Measurements from ENCODE around the gene KAZN.

Gene KAZN

GRCh38 chr1:15075175-15075574 lies 476.7 kb downstream of the KAZN start:
- TF ChIP-seq CTCF (IDR thresholded peaks at IDR 0.05; ENCODE audit: low read length) (no peak), EZH2 (IDR thresholded peaks at IDR 0.05; ENCODE audit: borderline replicate concordance, low read length) (no peak)
- H2AFZ ChIP-seq (ENCODE audit: low read length), result no peak overlapping the region
- no peak overlapping the region for H3K4me3 ChIP-seq (ENCODE audit: low read depth, low read length, poor library complexity, severe bottlenecking)
- H3K9me3 ChIP-seq (ENCODE audit: low read length), result no peaks in the 10 kb centered on the region
- H3K79me2 ChIP-seq (ENCODE audit: insufficient read depth, low read length), result no peaks in the 10 kb centered on the region
- H3F3A ChIP-seq (ENCODE audit: insufficient read depth, low read length), result no peaks in the 10 kb centered on the region
- H3K27ac ChIP-seq (ENCODE audit: low read depth, low read length, poor library complexity, severe bottlenecking), result no peak overlapping the region
- H4K20me1 ChIP-seq (ENCODE audit: insufficient read depth, low read length), result no peaks in the 10 kb centered on the region
- no peaks in the 10 kb centered on the region for H3K9me2 ChIP-seq (ENCODE audit: low read depth, low read length)
- H3K36me3 ChIP-seq (ENCODE audit: insufficient read depth, low read length), result no peaks in the 10 kb centered on the region
- no peaks in the 10 kb centered on the region for H3K27me3 ChIP-seq (ENCODE audit: insufficient read depth, low read length)
- no peak overlapping the region for H3K9ac ChIP-seq (ENCODE audit: low read length)
- H3K4me1 ChIP-seq (ENCODE audit: insufficient read depth, low read length, severe bottlenecking), result no peaks in the 10 kb centered on the region
- H3K4me2 ChIP-seq (ENCODE audit: low read length), result no peak overlapping the region

DNA sequence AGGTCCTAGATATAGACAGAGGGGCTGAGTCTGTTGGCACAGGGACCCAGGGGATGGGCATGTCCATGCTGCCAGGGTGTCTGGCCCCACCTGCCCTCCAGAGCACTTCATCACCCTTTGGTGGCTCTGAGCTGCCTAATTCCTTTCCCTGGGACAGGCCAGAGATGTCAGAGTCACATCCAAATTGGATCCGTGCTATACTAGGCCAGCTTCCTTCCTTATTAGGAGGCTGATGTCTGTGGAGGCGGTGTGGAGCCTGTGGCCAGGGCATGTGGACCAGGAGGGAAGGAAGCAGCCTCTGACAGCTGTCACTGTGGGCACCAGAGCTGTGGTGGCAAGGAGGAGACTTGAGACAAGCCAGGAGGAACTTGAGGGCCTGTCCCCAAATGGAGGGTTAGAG lies 477.3 kb downstream of the KAZN start:
- Histone ChIP-seq H3K79me2 (ENCODE audit: insufficient read depth, low read length) (no peaks in the 10 kb centered on the region), H3K4me3 (ENCODE audit: low read depth, low read length, poor library complexity, severe bottlenecking) (no peak overlapping the region), H4K20me1 (ENCODE audit: insufficient read depth, low read length) (no peaks in the 10 kb centered on the region), H3K4me1 (ENCODE audit: insufficient read depth, low read length, severe bottlenecking) (no peaks in the 10 kb centered on the region), H3K9me2 (ENCODE audit: low read depth, low read length) (no peaks in the 10 kb centered on the region), H3K36me3 (ENCODE audit: insufficient read depth, low read length) (no peaks in the 10 kb centered on the region), H3K9me3 (ENCODE audit: low read length) (no peaks in the 10 kb centered on the region), H3K27me3 (ENCODE audit: insufficient read depth, low read length) (no peaks in the 10 kb centered on the region), H2AFZ (ENCODE audit: low read length) (no peak overlapping the region), H3K27ac (ENCODE audit: low read depth, low read length, poor library complexity, severe bottlenecking) (no peak overlapping the region), H3F3A (ENCODE audit: insufficient read depth, low read length) (no peaks in the 10 kb centered on the region), H3K4me2 (ENCODE audit: low read length) (no peak overlapping the region), H3K9ac (ENCODE audit: low read length) (no peak overlapping the region)
- TF ChIP-seq EZH2 (IDR thresholded peaks at IDR 0.05; ENCODE audit: borderline replicate concordance, low read length) (no peak), CTCF (IDR thresholded peaks at IDR 0.05; ENCODE audit: low read length) (no peak)

GRCh38 chr1:15076807-15077206 lies 478.3 kb downstream of the KAZN start:
- Histone ChIP-seq H3K9me2 (ENCODE audit: low read depth, low read length) (no peaks in the 10 kb centered on the region), H3K36me3 (ENCODE audit: insufficient read depth, low read length) (no peaks in the 10 kb centered on the region), H3F3A (ENCODE audit: insufficient read depth, low read length) (no peaks in the 10 kb centered on the region), H2AFZ (ENCODE audit: low read length) (no peak overlapping the region), H3K9me3 (ENCODE audit: low read length) (no peaks in the 10 kb centered on the region), H3K27ac (ENCODE audit: low read depth, low read length, poor library complexity, severe bottlenecking) (no peak overlapping the region), H3K9ac (ENCODE audit: low read length) (no peak overlapping the region), H4K20me1 (ENCODE audit: insufficient read depth, low read length) (no peaks in the 10 kb centered on the region), H3K4me3 (ENCODE audit: low read depth, low read length, poor library complexity, severe bottlenecking) (no peak overlapping the region), H3K4me1 (ENCODE audit: insufficient read depth, low read length, severe bottlenecking) (no peaks in the 10 kb centered on the region), H3K27me3 (ENCODE audit: insufficient read depth, low read length) (no peaks in the 10 kb centered on the region), H3K79me2 (ENCODE audit: insufficient read depth, low read length) (no peaks in the 10 kb centered on the region), H3K4me2 (ENCODE audit: low read length) (no peak overlapping the region)
- no peak for TF ChIP-seq EZH2 (IDR thresholded peaks at IDR 0.05; ENCODE audit: borderline replicate concordance, low read length)
- TF ChIP-seq CTCF (IDR thresholded peaks at IDR 0.05; ENCODE audit: low read length), result no peak
